Gastrocnemius medialis (tissue), 4 donors: ENCODE data around the gene FOXL2NB. TPM values are rescaled to one million over a fixed set of nuclear protein-coding genes. Genes with fewer than 3 reads are reported as not detected.

Source experiments
- ATAC-seq, 2 donors: fragments of 150-250 bp; one replicate each; pipeline ENCODE4 v1.9.1; 2016
- DNase-seq, 2 donors: peaks; one replicate each; pipeline ENCODE4 v3.0.0-alpha.2; 2019
- H3K27ac ChIP-seq, 4 donors: fragments of 200-600 bp; sonication (generic); 1 replicate in 1 of 4; 2 replicates in 3 of 4; pipeline ENCODE4 v1.5.1; 2016 to 2018; ENCODE audit warnings: mild to moderate bottlenecking in 2 of 4, moderate library complexity in 1 of 4
- H3K27me3 ChIP-seq, 3 donors: fragments of 200-600 bp; sonication (generic) in 2 of 3; 1 replicate in 1 of 3; 2 replicates in 2 of 3; pipeline versions ENCODE4 v1.5.1 to v1.6.0; 2016 to 2019; ENCODE audit warnings: mild to moderate bottlenecking in 1 of 3, moderate library complexity in 1 of 3
- H3K36me3 ChIP-seq, 2 donors: fragments of 200-600 bp; sonication (generic) in 1 of 2; one replicate each; pipeline ENCODE4 v1.5.1; 2017 to 2018
- H3K4me1 ChIP-seq, 2 donors: fragments of 200-600 bp; sonication (generic) in 1 of 2; one replicate each; pipeline ENCODE4 v1.5.1; 2016 to 2017; ENCODE audit warnings: mild to moderate bottlenecking in 2 of 2
- H3K4me3 ChIP-seq, 4 donors: fragments of 200-600 bp; sonication (generic) in 3 of 4; 1 replicate in 1 of 4; 2 replicates in 3 of 4; pipeline ENCODE4 v1.5.1; 2016 to 2019; ENCODE audit warnings: mild to moderate bottlenecking in 2 of 4
- H3K9me3 ChIP-seq, 3 donors: fragments of 200-600 bp; sonication (generic) in 2 of 3; 1 replicate in 1 of 3; 2 replicates in 2 of 3; pipeline ENCODE4 v1.5.1; 2016 to 2019
- POLR2A ChIP-seq, 2 donors: fragments of 450-650 bp; IDR thresholded peaks; one replicate each; pipeline ENCODE4 v1.6.1; 2017; ENCODE audit warnings: antibody characterized with exemption in 2 of 2, mild to moderate bottlenecking in 2 of 2, moderate library complexity in 2 of 2
- in situ Hi-C, 4 donors: fragments of 200-750 bp; cut with MboI; loops; one replicate each; pipeline versions ENCODE4 v1.15.0 to v1.8.0; 2017; ENCODE audit warnings: low sequenced_read_pairs in 4 of 4
- intact Hi-C: fragments of 100-400 bp; cut with DNase I; formaldehyde crosslinking; loops from one replicate; pipeline ENCODE4 v1.15.1; 2023; ENCODE audit warnings: low total_unique reads
- total RNA-seq, 4 donors: library from RNA; depleted of rRNA; stranded (reverse); fragments of >200 nt; gene quantifications; one replicate each; pipeline versions ENCODE4 v1.1.0 to v1.2.3, GENCODE V29; 2016
- TF ChIP-seq, protein P1 (sequence below), 5 experiments: fragments of 450-650 bp in 3 of 5; fragments of 200-600 bp in 2 of 5; sonication (generic) in 2 of 5; IDR thresholded peaks in 4 of 5; conservative IDR thresholded peaks in 1 of 5; 1 replicate in 4 of 5; 2 replicates in 1 of 5; pipeline ENCODE4 v1.5.1; 2016 to 2019; ENCODE audit warnings: antibody characterized with exemption in 5 of 5, mild to moderate bottlenecking in 3 of 5, moderate library complexity in 3 of 5

FOXL2NB gene
- total RNA-seq, 4 donors from 2014 or later = not detected

DNA sequence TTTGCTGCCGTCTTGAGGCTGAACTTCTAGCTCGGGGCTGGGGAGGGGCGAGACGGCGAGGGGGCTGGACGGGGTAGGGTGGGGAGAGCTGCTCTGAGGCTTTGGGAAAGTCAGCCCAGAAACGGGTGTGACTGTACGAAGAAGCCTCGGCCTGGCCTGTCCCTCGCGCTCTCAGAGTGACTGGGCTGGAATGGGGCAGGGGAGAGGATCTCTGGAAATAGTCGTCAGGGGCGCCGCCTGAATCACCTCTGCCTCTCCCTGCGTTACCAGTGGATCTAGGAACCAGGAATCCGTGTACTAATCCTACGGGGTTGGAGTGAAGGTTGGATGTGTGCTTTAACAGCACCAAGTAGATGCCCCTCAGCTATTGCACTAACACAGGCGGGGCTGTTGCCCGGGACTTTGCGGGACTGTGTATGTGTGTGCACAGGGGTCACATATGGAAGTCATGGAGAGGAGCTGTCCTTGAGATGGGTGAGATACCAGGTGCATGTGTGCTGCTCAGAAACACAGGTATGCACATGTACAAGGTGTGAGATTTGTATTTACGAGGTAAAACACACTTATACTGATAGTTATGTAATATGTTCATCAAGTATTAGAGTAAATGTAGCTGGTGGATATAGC, 591 bp downstream of the FOXL2NB start:
- TF ChIP-seq POLR2A (IDR thresholded peaks at IDR 0.05) = no peak
- TF ChIP-seq, protein P1, sequence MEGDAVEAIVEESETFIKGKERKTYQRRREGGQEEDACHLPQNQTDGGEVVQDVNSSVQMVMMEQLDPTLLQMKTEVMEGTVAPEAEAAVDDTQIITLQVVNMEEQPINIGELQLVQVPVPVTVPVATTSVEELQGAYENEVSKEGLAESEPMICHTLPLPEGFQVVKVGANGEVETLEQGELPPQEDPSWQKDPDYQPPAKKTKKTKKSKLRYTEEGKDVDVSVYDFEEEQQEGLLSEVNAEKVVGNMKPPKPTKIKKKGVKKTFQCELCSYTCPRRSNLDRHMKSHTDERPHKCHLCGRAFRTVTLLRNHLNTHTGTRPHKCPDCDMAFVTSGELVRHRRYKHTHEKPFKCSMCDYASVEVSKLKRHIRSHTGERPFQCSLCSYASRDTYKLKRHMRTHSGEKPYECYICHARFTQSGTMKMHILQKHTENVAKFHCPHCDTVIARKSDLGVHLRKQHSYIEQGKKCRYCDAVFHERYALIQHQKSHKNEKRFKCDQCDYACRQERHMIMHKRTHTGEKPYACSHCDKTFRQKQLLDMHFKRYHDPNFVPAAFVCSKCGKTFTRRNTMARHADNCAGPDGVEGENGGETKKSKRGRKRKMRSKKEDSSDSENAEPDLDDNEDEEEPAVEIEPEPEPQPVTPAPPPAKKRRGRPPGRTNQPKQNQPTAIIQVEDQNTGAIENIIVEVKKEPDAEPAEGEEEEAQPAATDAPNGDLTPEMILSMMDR (IDR thresholded peaks at IDR 0.05 in 4 of 5, conservative IDR thresholded peaks at IDR 0.05 in 1 of 5) = no peak
- peaks cover 87 to 95% (median 89%) of the 10 kb centered on the region in 3 donors for H3K27me3 ChIP-seq
- no peak overlapping the region for H3K27ac ChIP-seq
- intact Hi-C loops (no loop called here), in situ Hi-C loops (loop anchor here in 3 of 4 donors (25.0 kb wide), 2 partner anchors 365 to 390 kb away; partner anchors contain the start of gene MRPS22 (in 2 of the 3))
- no peak for DNase-seq
- no peaks in the 10 kb centered on the region for H3K9me3 ChIP-seq
- no peak for ATAC-seq
- no peaks in the 10 kb centered on the region for H3K36me3 ChIP-seq
- H3K4me3 ChIP-seq = peak overlapping the region in 3 of 4 donors; percentile 49 to 56 (median 52)
- peaks cover 17 to 25% of the 10 kb centered on the region in 2 donors for H3K4me1 ChIP-seq

DNA sequence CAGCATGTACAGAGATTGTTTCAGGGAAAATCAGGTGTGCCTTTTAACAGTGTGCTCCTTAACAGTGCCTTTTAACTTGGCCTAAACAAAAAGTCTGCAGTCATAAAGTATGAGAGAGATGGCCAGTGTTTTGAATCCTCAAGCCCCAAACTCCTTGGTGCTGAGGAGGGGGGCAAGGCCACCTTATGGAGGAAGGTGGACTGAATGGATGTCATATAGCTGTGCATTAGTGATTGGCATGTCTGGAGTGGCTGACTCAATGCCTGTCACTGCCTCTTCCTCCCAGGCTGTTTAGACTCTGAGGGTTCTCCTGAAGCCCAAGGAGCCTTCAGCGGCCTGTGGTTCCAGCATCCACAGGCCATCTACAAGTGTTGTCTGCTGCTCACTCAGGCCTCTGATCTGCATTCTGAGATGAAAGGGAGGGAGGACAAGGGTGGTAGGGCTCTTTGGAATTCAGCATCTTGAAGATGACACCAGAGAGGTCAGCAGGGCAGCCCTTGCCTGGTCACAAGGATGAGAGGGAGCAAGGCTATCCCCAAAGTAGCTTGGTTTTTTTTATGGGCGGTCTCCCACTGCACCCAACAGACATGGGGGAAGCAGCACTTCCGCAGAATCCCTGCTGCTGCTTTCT, 1.5 kb downstream of the FOXL2NB start:
- Histone ChIP-seq H3K9me3 (no peaks in the 10 kb centered on the region), H3K27me3 (peaks cover 80 to 93% (median 87%) of the 10 kb centered on the region in 3 donors), H3K36me3 (no peaks in the 10 kb centered on the region), H3K4me3 (no peak overlapping the region), H3K4me1 (peaks cover 17 to 25% of the 10 kb centered on the region in 2 donors), H3K27ac (no peak overlapping the region)
- in situ Hi-C loops = loop anchor here in 3 of 4 donors (25.0 kb wide), 2 partner anchors 364 to 389 kb away; partner anchors contain the start of gene MRPS22 (in 2 of the 3)
- DNase-seq = no peak
- ATAC-seq = no peak
- TF ChIP-seq, protein P1 (IDR thresholded peaks at IDR 0.05 in 4 of 5, conservative IDR thresholded peaks at IDR 0.05 in 1 of 5) = no peak
- no peak for TF ChIP-seq POLR2A (IDR thresholded peaks at IDR 0.05)
- intact Hi-C loops = no loop called here

DNA sequence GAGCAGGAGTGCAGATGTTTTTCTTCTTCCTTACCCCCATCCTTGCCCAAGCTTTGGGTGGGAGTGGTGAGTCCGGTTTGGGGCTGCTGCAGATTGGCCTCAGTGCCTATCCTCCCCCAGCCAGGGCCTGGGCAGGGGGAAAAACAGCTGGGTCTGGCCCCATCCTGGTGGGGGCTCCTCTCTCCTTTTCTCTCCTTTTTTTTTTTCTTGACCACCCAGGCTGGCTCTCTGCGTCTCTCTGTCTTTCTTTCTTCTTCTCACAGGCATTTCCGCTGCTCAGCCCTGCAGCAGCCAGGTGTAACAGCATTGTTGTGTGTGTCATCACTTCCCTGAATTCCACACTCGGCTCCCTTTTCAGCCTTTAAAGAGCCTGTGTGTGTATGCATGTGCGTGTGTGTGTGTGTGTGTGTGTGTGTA, 2.0 kb downstream of the FOXL2NB start:
- in situ Hi-C loops = loop anchor here in 3 of 4 donors (25.0 kb wide), 2 partner anchors 363 to 388 kb away; partner anchors contain the start of gene MRPS22 (in 2 of the 3)
- no peak for TF ChIP-seq POLR2A (IDR thresholded peaks at IDR 0.05)
- TF ChIP-seq, protein P1 (IDR thresholded peaks at IDR 0.05 in 4 of 5, conservative IDR thresholded peaks at IDR 0.05 in 1 of 5) = no peak
- H3K27ac ChIP-seq = no peak overlapping the region
- peaks cover 17 to 25% of the 10 kb centered on the region in 2 donors for H3K4me1 ChIP-seq
- peaks cover 80 to 89% (median 84%) of the 10 kb centered on the region in 3 donors for H3K27me3 ChIP-seq
- no peaks in the 10 kb centered on the region for H3K9me3 ChIP-seq
- no peaks in the 10 kb centered on the region for H3K36me3 ChIP-seq
- DNase-seq = no peak
- intact Hi-C loops = no loop called here
- ATAC-seq = no peak
- no peak overlapping the region for H3K4me3 ChIP-seq

DNA sequence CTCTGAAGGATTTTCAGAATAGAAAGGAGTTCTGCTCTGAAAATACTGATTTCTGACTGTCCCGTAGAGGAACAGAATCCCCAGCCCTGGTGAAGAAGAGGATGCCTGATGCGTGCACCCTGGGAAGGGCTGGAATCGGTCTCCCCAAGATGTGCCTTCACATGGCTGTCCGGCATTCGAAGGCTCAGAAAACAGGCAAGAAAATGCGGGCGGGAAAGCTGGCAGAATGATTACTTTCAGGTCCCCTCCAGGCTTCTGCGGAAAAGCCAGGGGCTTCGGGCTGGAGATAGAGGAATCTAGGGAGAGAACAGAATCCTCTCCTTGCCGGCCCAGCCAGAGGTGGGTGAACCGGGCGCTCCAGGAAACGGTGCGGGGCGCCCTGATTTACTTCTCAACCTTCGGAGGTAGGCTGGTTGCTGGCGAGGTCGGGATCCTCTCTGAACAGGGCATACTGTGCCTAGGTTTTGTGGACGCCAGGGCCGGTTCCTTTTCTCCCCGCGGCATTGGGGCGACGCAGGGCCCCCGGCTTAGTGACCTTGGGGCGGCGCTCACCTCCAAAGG, 2.5 kb downstream of the FOXL2NB start:
- no peak for ATAC-seq
- TF ChIP-seq, protein P1 (IDR thresholded peaks at IDR 0.05 in 4 of 5, conservative IDR thresholded peaks at IDR 0.05 in 1 of 5) = no peak
- no peak for TF ChIP-seq POLR2A (IDR thresholded peaks at IDR 0.05)
- intact Hi-C loops = loop anchor here (5.0 kb wide), 1 partner anchor 378 kb away; no protein-coding TSS in a partner anchor

More for the DNA sequence above, 2.5 kb downstream of the FOXL2NB start:
- Histone ChIP-seq H3K9me3 (no peaks in the 10 kb centered on the region), H3K4me3 (peak overlapping the region; percentile 40 to 62 (median 42)), H3K4me1 (peaks cover 17 to 25% of the 10 kb centered on the region in 2 donors), H3K27me3 (peaks cover 76 to 84% (median 84%) of the 10 kb centered on the region in 3 donors), H3K36me3 (no peaks in the 10 kb centered on the region), H3K27ac (no peak overlapping the region)
- in situ Hi-C loops = loop anchor here in 3 of 4 donors (25.0 kb wide), 2 partner anchors 363 to 388 kb away; partner anchors contain the start of gene MRPS22 (in 2 of the 3)
- DNase-seq = no peak
